ENCODE measurements around the gene UBASH3A. TPM values are rescaled to one million over a fixed set of nuclear protein-coding genes. Genes with fewer than 3 reads are reported as not detected.

The UBASH3A gene
- polyA plus RNA-seq, 4 donors: 0.07 to 0.10 (median 0.10) TPM; not detected in 1

DNA sequence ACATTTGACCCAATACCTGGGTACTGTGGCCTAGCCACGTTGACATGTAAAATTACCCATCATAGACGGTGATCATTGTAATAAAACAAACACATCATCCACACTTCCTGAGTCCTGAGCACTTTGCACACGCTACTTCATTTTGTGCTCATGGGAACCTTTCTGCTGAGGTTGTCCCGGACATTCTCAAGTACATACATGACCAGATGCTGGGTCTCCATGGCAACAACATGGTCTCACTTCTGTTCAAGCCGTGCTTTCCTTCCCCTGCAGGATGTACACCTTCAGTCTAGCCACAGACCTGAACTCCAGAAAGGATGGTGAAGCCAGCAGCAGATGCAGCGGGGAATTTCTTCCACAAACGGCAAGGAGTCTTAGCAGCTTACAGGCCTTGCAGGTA, 22.7 kb downstream of the UBASH3A start:
- DNase-seq (ENCODE audit: low read depth in 4 of 4, low spot score in 3 of 4): no peak

DNA sequence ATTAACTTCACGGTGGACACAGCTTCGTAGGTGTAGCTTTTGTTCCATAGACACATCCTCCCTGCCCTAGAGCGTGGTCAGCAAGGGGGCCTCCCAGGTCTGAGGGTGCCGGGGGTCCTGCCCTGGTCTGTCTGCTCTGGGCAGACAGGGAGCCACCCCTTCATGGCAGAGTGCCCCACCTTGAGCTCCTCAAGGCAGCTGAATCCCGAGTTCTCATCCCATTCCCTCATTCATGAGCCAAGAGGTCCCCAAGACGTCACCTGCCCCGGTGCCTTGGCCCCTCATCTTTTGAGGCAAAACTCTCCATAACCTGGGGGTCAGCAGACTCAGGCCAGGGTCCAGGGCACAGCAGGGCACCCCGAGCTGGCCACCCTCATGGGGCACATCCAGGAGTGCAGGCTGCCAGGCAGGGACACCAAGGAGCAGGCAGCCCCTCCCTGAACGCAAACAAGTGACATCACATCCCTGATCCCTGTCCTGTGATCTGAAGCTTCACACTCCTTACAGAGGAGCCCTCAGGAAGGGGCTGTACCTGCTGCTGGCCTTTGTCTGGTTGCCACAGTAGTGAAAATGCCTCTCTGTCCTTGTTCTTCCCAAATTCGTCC, 23.3 kb downstream of the UBASH3A start:
- DNase-seq (ENCODE audit: low read depth in 4 of 4, low spot score in 3 of 4): no peak

DNA sequence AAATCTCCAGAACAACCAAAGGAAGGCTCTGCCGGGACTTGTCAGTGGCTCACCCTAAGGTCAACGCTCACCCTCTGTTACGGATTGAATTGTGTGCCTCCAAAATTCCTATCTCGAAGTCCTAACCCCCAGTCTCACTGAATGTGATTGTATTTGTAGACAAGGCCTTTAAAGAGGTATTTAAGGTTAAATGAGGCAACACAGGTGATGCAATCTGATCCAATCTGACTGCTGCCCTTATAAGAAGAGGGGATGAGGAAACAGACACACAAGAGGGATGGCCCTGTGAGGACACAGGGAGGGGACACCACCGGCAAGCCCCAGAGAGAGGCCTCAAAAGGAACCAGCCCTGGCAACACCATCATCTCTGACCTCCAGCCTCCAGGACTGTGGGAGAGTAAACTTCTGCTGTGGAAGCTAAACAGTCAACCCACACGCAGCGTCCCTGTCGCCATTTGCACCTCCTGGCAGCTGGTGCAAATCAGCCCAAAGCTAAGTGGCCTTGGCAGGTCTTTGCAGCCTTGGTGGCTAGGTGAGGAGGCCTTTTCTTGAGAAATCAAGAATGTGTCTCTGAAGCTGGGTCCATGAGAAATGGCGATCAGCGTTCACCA, 24.2 kb downstream of the UBASH3A start:
- no peak for DNase-seq (ENCODE audit: low read depth in 4 of 4, low spot score in 3 of 4)

DNA sequence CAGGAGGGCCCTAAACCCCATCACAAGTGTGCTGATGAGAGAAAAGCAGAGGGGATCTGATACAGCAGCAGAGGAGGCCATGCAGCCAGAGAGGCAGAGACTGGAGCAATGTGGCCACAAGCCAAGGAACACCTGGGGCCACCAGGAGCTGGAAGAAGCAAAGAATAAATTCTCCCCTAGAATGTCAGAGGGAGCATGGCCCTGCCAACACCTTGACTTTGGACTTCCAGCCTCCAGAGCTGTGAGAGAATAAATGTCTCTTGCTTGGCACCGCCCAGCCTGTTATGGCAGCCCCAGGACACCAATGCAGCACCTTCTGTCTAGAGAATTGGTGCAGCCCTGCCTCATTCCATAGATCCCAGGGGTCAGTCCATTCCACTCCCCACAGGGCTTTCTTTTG, 25.3 kb downstream of the UBASH3A start:
- DNase-seq (ENCODE audit: low read depth in 4 of 4, low spot score in 3 of 4): no peak

DNA sequence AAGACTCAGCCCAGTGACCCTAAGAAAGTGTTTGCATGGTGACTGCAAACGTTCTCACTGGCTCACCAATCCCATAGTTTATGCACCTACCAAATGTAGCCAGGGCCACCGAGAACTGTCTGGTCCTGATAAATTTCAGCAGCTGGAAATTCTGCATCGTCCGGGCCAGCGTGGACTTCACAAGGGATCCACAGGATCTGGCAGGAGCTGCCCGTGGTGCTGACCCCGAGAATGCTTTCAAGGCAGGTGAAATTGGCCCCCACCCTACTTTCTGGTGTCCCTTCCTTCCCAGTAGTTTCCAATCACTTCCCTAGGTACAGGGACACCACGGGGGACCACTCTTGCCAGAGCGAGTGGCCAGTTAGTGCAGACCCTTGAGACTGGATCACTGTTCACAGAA, 26.2 kb downstream of the UBASH3A start:
- no peak for DNase-seq (ENCODE audit: low read depth in 4 of 4, low spot score in 3 of 4)

DNA sequence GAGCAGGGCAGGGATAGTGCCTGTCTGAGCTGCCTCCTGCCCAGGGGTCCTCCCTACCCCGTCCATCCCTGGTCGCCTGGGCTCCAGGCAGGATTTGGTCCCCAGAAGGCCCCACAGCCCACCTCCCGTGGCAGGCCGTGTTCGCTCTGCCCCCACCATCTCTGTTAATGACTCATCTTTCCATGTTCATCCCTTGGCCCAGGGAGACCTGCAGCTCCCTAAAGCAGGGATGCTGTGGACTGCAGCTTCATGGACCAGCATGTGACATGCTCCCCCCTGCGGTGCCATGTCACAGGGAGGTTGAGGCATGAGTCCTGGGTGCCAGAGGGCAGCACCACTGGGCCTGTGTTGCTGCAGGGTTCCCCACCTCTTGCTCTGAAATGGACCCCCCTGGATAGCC, 26.8 kb downstream of the UBASH3A start:
- DNase-seq (ENCODE audit: low read depth in 4 of 4, low spot score in 3 of 4): no peak

DNA sequence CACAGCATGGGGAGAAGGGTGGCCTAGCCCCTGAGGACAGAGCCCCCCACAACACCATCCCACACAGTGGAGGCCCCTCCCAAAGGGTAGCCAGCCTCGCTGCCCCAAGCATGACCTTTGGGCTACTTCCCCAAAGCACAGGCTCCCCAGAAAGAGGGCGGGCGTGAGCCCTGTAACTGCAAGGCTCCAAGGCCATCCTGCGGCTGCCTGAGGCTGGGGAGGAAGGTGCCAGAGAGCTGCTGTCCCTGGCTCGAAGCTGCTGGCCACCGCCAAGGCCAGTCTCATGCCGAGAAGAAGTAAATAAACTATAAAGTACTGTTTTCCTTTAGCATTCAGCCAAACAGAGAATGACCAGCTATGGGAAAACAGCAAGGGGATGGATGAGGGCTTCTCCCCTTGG, 27.5 kb downstream of the UBASH3A start:
- DNase-seq (ENCODE audit: low read depth in 4 of 4, low spot score in 3 of 4): no peak

DNA sequence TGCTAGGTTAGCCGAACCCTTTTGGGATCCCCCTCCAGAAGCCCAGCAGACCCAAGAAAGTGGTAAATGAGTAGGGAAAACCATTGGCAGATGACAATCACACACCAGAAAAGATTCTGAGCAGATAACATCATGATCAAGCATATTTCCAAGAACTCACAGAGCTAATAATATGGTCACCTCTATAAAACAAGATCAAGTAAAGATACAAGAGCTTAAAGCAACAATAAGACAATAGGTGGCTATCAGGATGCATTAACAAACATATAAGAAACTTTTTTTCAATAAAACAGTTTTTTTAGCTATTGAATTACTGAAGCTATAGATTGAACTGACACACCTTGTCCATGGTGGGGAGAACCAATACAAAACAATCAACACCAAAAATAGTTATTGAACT, 29.0 kb downstream of the UBASH3A start:
- no peak for DNase-seq (ENCODE audit: low read depth in 4 of 4, low spot score in 3 of 4)

DNA sequence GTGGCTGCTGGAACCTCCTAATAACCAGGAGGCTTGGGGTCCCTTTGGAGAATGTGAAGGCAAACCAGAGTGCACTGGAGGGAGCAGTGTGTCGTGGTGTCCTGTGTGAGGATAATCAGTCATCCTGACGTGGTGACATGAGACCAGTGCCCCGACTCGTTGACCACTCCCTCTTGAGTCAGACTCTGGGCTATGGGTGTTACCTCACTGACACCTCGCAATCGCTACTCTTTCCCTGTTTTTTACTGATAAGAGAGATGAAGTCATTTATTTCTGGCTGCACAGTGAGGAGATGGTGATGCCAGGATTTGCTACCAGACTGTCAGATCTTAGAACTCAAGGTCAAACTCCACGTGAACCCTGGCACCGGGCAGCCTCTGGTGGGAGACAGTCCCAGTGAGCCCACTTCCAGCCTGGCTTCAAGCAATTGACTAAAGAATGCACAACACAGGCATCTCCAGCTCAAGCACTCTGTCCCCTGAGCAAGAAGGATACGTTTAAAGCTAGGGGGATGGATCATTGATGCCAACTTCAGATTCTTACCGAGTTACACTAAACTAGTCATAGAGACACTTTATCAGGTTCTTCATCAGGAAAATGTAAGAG, 30.3 kb downstream of the UBASH3A start:
- no peak for DNase-seq (ENCODE audit: low read depth in 4 of 4, low spot score in 3 of 4)

DNA sequence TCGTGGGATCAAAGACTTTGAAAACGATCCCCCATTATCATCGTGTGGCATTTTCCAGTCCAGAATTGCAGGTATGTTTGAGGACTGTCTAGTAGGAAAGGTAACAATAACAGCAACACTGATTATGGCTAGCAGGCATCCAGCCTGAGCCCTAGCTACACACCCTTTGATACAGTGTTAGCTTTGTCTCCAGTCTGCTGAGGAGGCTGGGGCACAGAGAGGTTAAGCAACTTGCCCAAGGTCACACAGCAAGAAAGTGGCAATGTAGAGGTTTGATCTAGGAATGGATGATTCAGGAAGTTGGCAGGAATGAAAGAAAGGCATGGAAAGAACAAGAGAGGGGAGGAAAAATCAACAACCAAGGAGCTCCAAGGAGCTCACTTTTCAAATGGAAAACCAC, 31.2 kb downstream of the UBASH3A start:
- DNase-seq (ENCODE audit: low read depth in 4 of 4, low spot score in 3 of 4): no peak

DNA sequence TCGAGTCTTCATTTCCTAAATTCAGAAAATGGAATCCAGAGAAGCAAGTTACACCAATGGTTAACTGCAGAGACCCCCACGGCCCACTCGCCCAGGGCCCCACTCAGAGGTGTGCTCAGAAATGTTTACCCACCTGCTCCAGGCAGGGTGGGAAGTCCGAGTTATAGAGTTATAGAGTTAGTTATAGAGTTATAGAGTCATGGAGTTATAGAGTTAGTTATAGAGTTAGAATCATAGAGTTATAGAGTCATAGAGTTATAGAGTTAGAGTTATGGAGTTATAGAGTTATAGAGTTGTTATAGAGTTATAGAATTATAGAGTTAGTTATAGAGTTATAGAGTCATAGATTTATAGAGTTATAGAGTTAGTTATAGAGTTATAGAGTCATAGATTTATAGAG, 31.7 kb downstream of the UBASH3A start:
- DNase-seq (ENCODE audit: low read depth in 4 of 4, low spot score in 3 of 4): no peak

DNA sequence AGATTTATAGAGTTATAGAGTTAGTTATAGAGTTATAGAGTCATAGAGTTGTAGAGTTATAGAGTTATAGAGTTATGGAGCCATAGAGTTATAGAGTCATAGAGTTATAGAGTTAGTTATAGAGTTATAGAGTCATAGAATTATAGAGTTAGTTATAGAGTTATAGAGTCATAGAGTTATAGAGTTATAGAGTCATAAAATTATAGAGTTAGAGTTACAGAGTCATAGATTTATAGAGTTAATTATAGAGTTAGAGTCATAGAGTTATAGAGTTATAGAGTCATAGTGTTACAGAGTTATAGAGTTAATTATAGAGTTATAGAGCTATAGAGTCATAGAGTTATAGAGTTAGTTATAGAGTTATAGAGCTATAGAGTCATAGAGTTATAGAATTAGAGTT, 32.1 kb downstream of the UBASH3A start:
- no peak for DNase-seq (ENCODE audit: low read depth in 4 of 4, low spot score in 3 of 4)

DNA sequence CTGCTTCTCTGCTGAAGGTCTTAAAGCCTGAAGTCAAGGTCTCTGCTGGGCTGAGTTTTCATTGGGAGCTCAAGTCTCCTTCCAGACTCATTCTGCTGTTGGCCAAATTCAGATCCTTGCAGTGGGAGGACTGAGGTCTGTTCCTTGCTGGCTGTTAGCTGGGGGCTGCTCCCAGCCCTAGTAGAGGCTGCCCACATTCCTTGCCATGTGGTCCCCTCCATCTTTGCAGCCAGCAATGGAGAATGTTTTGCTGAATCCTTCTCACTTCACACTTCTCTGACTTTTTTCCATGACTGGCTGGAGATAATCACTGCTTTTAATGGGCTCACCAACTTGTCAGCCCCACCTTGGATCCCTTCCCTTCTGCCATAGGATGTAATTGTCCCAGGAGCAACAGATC, 33.2 kb downstream of the UBASH3A start:
- DNase-seq (ENCODE audit: low read depth in 4 of 4, low spot score in 3 of 4): no peak

DNA sequence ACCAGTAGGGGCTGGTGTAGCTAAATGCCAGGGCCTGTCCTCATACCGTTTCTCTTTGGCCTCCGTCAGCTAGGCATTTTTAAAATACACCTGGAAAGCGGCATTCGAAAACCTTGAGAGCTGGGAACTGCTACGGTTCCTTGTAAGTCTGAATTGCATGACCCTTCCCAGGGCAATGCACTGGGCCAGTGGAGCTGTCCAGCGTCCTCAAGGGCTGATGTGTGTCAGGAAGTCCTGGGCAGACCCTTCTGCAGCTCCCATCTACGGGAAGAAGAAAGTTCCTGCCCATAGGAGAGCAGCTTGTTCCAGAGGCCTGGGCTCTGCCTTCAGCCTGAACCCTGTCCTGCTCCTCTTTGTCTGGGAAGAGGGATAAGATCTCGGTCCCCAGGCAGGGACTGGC, 34.1 kb downstream of the UBASH3A start:
- DNase-seq (ENCODE audit: low read depth in 4 of 4, low spot score in 3 of 4): no peak

DNA sequence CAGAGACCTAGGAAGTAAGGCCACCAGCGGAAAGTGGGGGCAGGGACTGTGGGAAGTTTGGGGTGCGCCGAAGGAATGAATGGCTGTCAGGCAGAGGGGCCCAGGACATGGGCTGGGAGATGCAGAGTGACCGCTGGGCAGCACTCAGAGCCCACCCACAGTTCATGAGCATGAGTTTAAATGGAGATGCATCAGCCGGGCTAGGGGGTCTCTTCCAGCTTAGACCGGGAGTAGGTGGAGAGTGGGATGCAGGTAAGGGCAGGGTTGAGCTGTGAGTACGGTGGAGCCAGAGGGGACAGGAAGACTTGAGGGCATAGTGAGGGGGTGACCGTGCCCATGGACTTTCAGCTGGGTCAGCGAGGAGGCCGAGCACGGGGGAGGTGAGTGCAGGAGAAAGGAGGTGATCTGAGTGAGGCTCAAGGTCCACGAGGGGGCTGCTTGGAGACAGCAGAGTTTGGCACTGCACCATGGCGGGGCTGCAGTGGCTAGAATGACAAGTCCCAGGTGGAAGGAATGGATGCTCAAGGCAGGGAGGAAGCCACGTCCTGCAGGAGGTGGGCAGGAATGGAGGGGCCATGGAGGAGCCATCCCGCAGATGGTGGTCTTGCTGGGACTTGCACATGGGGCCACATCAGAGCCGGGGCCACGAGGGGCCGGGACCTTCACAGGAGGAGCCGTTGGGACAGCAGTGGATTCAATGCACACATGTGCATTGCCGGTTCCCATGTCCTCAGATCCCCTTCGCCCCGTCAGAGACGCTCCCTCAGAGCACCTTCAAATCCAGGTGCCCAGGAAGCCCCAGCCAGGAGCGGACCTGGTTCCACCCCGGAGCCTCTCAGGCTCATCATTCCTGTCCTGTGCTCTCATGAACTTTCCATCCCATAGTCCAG, 34.9 kb downstream of the UBASH3A start:
- no peak for DNase-seq (ENCODE audit: low read depth in 4 of 4, low spot score in 3 of 4)

DNA sequence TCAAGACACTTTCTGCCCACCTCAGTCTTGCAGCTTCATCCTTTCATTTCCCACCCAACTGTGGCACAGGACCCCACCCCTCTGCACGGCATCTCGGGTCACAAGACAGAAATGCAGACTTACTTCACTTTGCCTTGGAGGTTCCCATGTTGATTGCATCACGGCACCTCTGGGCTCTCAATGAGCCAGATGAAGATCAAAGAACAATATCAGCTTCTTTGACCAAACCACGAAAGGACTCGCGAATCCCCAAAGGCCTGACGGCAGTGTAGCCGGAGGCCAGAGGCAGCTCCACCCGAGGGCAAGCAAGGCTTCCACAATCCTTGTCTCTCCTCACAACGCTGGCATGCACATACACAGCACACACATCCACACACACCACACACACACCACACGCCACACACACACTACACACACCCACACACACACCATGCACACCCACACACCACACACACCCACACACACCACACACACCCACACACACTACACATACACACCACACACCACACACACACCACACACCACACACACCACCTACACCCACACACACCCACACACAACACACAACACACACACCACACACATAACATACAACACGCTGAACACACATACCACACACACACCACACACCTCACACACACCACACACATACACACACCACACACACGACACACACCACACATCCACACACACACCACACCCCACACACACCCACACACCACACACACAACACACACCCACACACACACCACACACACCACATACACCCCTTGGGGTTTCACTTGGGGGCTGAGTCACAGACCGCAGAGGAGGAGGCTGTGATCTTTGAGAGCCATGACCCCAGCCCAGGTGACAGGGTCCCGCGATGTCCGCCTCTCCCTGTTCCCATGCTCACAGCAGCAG, 35.8 kb downstream of the UBASH3A start:
- no peak for DNase-seq (ENCODE audit: low read depth in 4 of 4, low spot score in 3 of 4)

DNA sequence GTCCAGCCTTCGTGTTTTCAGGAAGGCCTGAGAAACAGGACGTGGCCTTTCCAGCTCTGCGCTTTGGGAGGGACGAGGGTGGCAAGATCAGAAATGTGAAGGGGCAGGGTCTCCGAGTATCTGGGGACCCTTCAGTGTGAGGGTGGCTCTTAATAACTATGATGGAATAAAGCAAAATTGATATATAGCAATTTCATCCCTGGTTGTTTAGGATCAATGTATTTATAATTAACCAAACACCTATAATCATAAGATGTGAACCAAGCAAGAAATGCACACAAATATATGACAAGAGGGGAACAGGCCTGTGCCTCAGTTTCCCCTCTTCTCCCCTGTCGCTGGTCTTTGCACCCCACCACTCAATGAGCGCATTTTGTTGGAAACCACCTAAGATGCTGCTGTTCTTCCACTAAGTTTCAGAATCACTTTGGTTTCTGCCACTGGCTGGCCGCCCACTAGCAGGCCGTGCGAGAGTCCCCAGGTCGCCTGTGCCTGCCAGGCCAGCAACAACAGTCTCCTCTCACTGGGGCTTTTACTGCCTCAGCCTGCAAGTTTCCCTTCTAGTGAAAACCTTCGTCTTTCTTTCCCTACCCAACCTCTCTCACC, 36.6 kb downstream of the UBASH3A start:
- no peak for DNase-seq (ENCODE audit: low read depth in 4 of 4, low spot score in 3 of 4)

DNA sequence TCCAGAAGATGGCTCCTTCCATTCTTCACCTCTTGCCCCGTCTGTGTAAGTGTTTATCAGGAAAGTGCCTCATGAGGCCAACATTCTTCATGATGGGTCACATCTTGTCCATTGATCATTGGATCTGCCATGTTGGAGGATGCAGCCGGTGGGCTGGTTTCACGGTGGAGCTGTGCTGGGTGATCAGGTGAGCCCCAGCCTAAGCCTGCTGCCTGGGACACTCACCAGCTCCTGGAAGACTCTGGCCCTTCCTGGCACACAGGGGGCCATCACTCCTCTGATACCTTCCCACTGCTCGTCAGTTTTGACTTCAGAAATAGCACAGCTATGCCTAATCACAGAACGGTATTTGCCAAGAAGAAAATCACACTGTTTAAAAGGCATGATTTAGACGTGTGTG, 38.3 kb downstream of the UBASH3A start:
- no peak for DNase-seq (ENCODE audit: low read depth in 4 of 4, low spot score in 3 of 4)

DNA sequence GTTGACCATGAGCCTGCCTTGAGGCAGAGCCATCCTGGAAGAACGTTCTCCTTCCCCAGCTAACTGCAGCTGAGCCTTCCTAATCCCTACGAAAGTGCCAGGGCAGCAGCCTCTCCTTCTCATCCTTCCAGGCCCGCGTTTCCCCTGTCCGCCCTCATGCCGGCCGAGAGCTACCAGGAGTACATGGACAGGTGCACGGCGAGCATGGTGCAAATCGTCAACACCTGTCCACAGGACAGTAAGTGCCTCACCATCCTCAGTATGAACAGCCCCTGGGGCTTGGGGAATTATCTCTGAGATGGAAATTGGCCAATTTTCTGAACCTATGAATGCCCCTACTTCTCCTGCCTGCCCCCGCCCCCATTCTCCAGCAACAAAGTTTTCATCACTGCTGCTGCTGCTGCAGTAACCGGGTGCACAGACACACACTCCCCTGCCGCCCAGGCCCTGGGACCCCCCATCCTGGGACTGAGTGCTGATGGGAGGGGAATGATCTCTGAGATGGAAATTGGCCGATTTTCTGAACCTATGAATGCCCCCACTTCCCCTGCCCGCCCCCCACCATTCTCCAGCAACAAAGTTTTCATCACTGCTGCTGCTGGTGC, 39.6 kb downstream of the UBASH3A start:
- DNase-seq (ENCODE audit: low read depth in 4 of 4, low spot score in 3 of 4): no peak

All from right renal pelvis (tissue), 4 donors.